ENCODE data around the gene ADK.
"Not testable (repeated sequence)": the region's sequence is repeated elsewhere in the genome, so short reads cannot be mapped to it uniquely, and the experiment has no call there.

Gene ADK

GRCh38 chr10:74150990-74151878 is at the start of gene ADK:
TSS of gene ADK (plus strand) at chr10:74151221. CDS start at chr10:74151279, 58 bp downstream.
- DNase-seq, result peak; percentile 100

GRCh38 chr10:74103560-74104258 is 47.3 kb upstream of the ADK start:
- no peak for DNase-seq

- DNase-seq, result no peak
These were observed 46.5 kb upstream of the ADK start for GRCh38 chr10:74104480-74104879.

GRCh38 chr10:74104996-74105395 is 46.0 kb upstream of the ADK start:
- no peak for DNase-seq

GRCh38 chr10:74107391-74107790 is 43.6 kb upstream of the ADK start:
- DNase-seq, result no peak

- DNase-seq, result no peak
These were observed 41.6 kb upstream of the ADK start for GRCh38 chr10:74109452-74109851.

GRCh38 chr10:74110120-74110519 is 40.9 kb upstream of the ADK start:
- no peak for DNase-seq

GRCh38 chr10:74111799-74112198 is 39.2 kb upstream of the ADK start:
- DNase-seq, result no peak

GRCh38 chr10:74113546-74113945 is 37.5 kb upstream of the ADK start:
- DNase-seq, result no peak

GRCh38 chr10:74114041-74114448 is 37.0 kb upstream of the ADK start:
- no peak for DNase-seq

- DNase-seq, result no peak
These were observed 33.3 kb upstream of the ADK start for GRCh38 chr10:74117738-74118137.

GRCh38 chr10:74118804-74119203 is 32.2 kb upstream of the ADK start:
- DNase-seq, result no peak

- no peak for DNase-seq
These were observed 30.1 kb upstream of the ADK start for GRCh38 chr10:74120911-74121310.

GRCh38 chr10:74121368-74121767 is 29.7 kb upstream of the ADK start:
- DNase-seq, result no peak

- no peak for DNase-seq
These were observed 29.0 kb upstream of the ADK start for GRCh38 chr10:74122060-74122459.

- no peak for DNase-seq
These were observed 27.9 kb upstream of the ADK start for GRCh38 chr10:74123081-74123480.

GRCh38 chr10:74133923-74134820 is 16.8 kb upstream of the ADK start:
- DNase-seq, result no peak

GRCh38 chr10:74135452-74135851 is 15.6 kb upstream of the ADK start:
- no peak for DNase-seq

- DNase-seq, result no peak
These were observed 13.0 kb upstream of the ADK start for GRCh38 chr10:74137992-74138391.

- DNase-seq, result not testable (repeated sequence)
These were observed 12.4 kb upstream of the ADK start for GRCh38 chr10:74138596-74138995.

- no peak for DNase-seq
These were observed 11.0 kb upstream of the ADK start for GRCh38 chr10:74139981-74140380.

- no peak for DNase-seq
These were observed 10.5 kb upstream of the ADK start for GRCh38 chr10:74140553-74140952.

GRCh38 chr10:74145133-74145532 is 5.9 kb upstream of the ADK start:
- DNase-seq, result no peak
